H9 (cell line): Measurements from ENCODE around the gene IGDCC3. TPM values are rescaled to one million over a fixed set of nuclear protein-coding genes. Genes with fewer than 3 reads are reported as not detected.

ENCODE experiments used
- DNase-seq: peaks from one replicate; pipeline ENCODE4 v3.0.0-alpha.2; 2017
- H2AFZ ChIP-seq: one replicate; pipeline ENCODE4 v1.6.1; 2013; ENCODE audit warnings: mild to moderate bottlenecking, low read length, control low read depth, moderate library complexity
- H2AK5ac ChIP-seq: 2 replicates; pipeline ENCODE4 v1.6.1; 2013; ENCODE audit warnings: low read length, control low read depth, mixed read lengths; ENCODE audit not compliant: insufficient read length
- H2BK120ac ChIP-seq: one replicate; pipeline ENCODE4 v1.6.1; 2013; ENCODE audit warnings: low read depth, mild to moderate bottlenecking, low read length, control low read depth, inconsistent platforms; ENCODE audit not compliant: poor library complexity, severe bottlenecking
- H2BK12ac ChIP-seq: 2 replicates; pipeline ENCODE4 v1.6.1; 2013; ENCODE audit warnings: low read length, control low read depth, mixed read lengths, low read depth; ENCODE audit not compliant: insufficient read length
- H2BK15ac ChIP-seq: 2 replicates; pipeline ENCODE4 v1.6.1; 2013; ENCODE audit warnings: low read depth, low read length, control low read depth
- H2BK20ac ChIP-seq: one replicate; pipeline ENCODE4 v1.6.1; 2013; ENCODE audit warnings: low read depth, mild to moderate bottlenecking, low read length, control low read depth, inconsistent platforms; ENCODE audit not compliant: poor library complexity, severe bottlenecking
- H2BK5ac ChIP-seq: 2 replicates; pipeline ENCODE4 v1.6.1; 2013; ENCODE audit warnings: low read length, control low read depth, mixed read lengths; ENCODE audit not compliant: insufficient read length
- H3K14ac ChIP-seq: 2 replicates; pipeline ENCODE4 v1.6.1; 2013; ENCODE audit warnings: low read length, control low read depth; ENCODE audit not compliant: insufficient read depth
- H3K18ac ChIP-seq: 2 replicates; pipeline ENCODE4 v1.6.1; 2013; ENCODE audit warnings: low read depth, mild to moderate bottlenecking, mixed read lengths, low read length, control low read depth; ENCODE audit not compliant: insufficient read length
- H3K23ac ChIP-seq: 2 replicates; pipeline ENCODE4 v1.6.1; 2013; ENCODE audit warnings: low read length, control low read depth, mixed read lengths, low read depth; ENCODE audit not compliant: insufficient read length
- H3K23me2 ChIP-seq: 2 replicates; pipeline ENCODE4 v1.6.1; 2013; ENCODE audit warnings: low read depth, mild to moderate bottlenecking, mixed read lengths, low read length, control low read depth; ENCODE audit not compliant: insufficient read length, poor library complexity, severe bottlenecking
- H3K27ac ChIP-seq: 2 replicates; pipeline ENCODE4 v1.5.1; 2013; ENCODE audit warnings: low read length, control low read depth, mixed read lengths, low read depth; ENCODE audit not compliant: insufficient read length
- H3K27me3 ChIP-seq: 2 replicates; pipeline ENCODE4 v1.6.1; 2013; ENCODE audit warnings: low read length, control low read depth, inconsistent platforms; ENCODE audit not compliant: insufficient read depth
- H3K4ac ChIP-seq: 2 replicates; pipeline ENCODE4 v1.6.1; 2013; ENCODE audit warnings: low read depth, mild to moderate bottlenecking, control low read depth, inconsistent platforms, low read length, moderate library complexity
- H3K4me1 ChIP-seq: 2 replicates; pipeline ENCODE4 v1.6.1; 2013; ENCODE audit warnings: low read length, control low read depth, inconsistent platforms; ENCODE audit not compliant: insufficient read depth
- H3K4me2 ChIP-seq: 2 replicates; pipeline ENCODE4 v1.6.1; 2013; ENCODE audit warnings: low read length, control low read depth, mixed read lengths; ENCODE audit not compliant: insufficient read length, insufficient read depth
- H3K56ac ChIP-seq: 2 replicates; pipeline ENCODE4 v1.6.1; 2013; ENCODE audit warnings: low read depth, mild to moderate bottlenecking, mixed read lengths, low read length, control low read depth; ENCODE audit not compliant: insufficient read length
- H3K79me1 ChIP-seq: 2 replicates; pipeline ENCODE4 v1.6.1; 2013; ENCODE audit warnings: low read depth, mild to moderate bottlenecking, moderate library complexity, low read length, control low read depth, inconsistent platforms; ENCODE audit not compliant: insufficient read depth, poor library complexity, severe bottlenecking
- H3K79me2 ChIP-seq: 2 replicates; pipeline ENCODE4 v1.6.1; 2013; ENCODE audit warnings: low read length, control low read depth, inconsistent platforms; ENCODE audit not compliant: insufficient read depth
- H3K9ac ChIP-seq: 2 replicates; pipeline ENCODE4 v1.6.1; 2013; ENCODE audit warnings: low read length, control low read depth, mixed read lengths; ENCODE audit not compliant: insufficient read length; ENCODE audit errors: extremely low read depth
- H3K9me3 ChIP-seq: one replicate; pipeline ENCODE4 v1.6.1; 2013; ENCODE audit warnings: low read depth, low read length, inconsistent platforms; ENCODE audit not compliant: control insufficient read depth
- H3T11ph ChIP-seq: one replicate; pipeline ENCODE4 v1.6.1; 2013; ENCODE audit warnings: mild to moderate bottlenecking, low read length, control low read depth, inconsistent platforms
- H4K20me1 ChIP-seq: one replicate; pipeline ENCODE4 v1.6.1; 2013; ENCODE audit not compliant: control insufficient read depth, insufficient read length, insufficient read depth
- H4K5ac ChIP-seq: 2 replicates; pipeline ENCODE4 v1.6.1; 2013; ENCODE audit warnings: low read depth, mild to moderate bottlenecking, mixed read lengths, low read length, control low read depth; ENCODE audit not compliant: insufficient read length
- H4K8ac ChIP-seq: replicated peaks from 2 replicates; pipeline ENCODE4 v1.6.1; 2013; ENCODE audit warnings: low read length, control low read depth, mixed read lengths, low read depth; ENCODE audit not compliant: insufficient read length
- H4K91ac ChIP-seq: 2 replicates; pipeline ENCODE4 v1.6.1; 2013; ENCODE audit warnings: low read depth, mild to moderate bottlenecking, moderate library complexity, mixed read lengths, low read length, control low read depth; ENCODE audit not compliant: insufficient read length
- H3K27ac Mint-ChIP-seq, 3 experiments: 2 replicates in 2 of 3; 3 replicates in 1 of 3; pipeline ENCODE4 v1.8.0; 2020 to 2021; ENCODE audit warnings: mixed read lengths in 3 of 3, mild to moderate bottlenecking in 1 of 3, moderate library complexity in 1 of 3
- H3K27me3 Mint-ChIP-seq: 2 replicates; pipeline ENCODE4 v1.8.0; 2021; ENCODE audit warnings: low read depth, mild to moderate bottlenecking, moderate library complexity, mixed read lengths
- H3K36me3 Mint-ChIP-seq, 3 experiments: 2 replicates in 2 of 3; 3 replicates in 1 of 3; pipeline ENCODE4 v1.8.0; 2020 to 2021; ENCODE audit warnings: low read depth in 3 of 3, mixed read lengths in 3 of 3; ENCODE audit not compliant: insufficient read depth in 1 of 3
- H3K4me1 Mint-ChIP-seq, 2 experiments: 2 replicates each; pipeline ENCODE4 v1.8.0; 2020; ENCODE audit warnings: mixed read lengths in 2 of 2
- H3K4me3 Mint-ChIP-seq, 2 experiments: 2 replicates in 1 of 2; 3 replicates in 1 of 2; pipeline ENCODE4 v1.8.0; 2020 to 2021; ENCODE audit warnings: mild to moderate bottlenecking in 2 of 2, mixed read lengths in 2 of 2, moderate library complexity in 1 of 2
- H3K9me3 Mint-ChIP-seq, 2 experiments: 2 replicates in 1 of 2; 3 replicates in 1 of 2; pipeline ENCODE4 v1.8.0; 2020; ENCODE audit warnings: mild to moderate bottlenecking in 2 of 2, mixed read lengths in 2 of 2, moderate library complexity in 1 of 2
- WGBS: extraction: QIAGEN DNeasy Blood & Tissue Kit; methylation state at CpG from one replicate; pipeline ENCODE4 v1.1.7; 2013; ENCODE audit warnings: missing lambda C conversion rate, low lambda C conversion rate, mixed read lengths; ENCODE audit not compliant: insufficient read length; ENCODE audit errors: extremely low coverage; 5-methylcytosine and 5-hydroxymethylcytosine counted together
- total RNA-seq: library from RNA; stranded (reverse); gene quantifications from 2 replicates; pipeline ENCODE4 v1.2.1, GENCODE V29; 2021
- TF ChIP-seq, protein P1 (sequence below): fragments of 200-600 bp; sonication (generic); conservative IDR thresholded peaks from 3 replicates; pipeline ENCODE4 v1.8.0; 2021; ENCODE audit warnings: antibody characterized with exemption, mild to moderate bottlenecking

The IGDCC3 gene
- total RNA-seq, 1 experiment from 2014 or later, result 18.9 TPM

GRCh38 chr15:65418596-65418995, 40.8 kb upstream of the IGDCC3 start:
- DNase-seq, result no peak
- H3K27me3 Mint-ChIP-seq, result 0 out of 2 replicates have a peak, but pooled peaks cover 2% of the 10 kb centered on the region
- Histone ChIP-seq H3K14ac (no peak overlapping the region), H2AK5ac (no peak overlapping the region), H3K4ac (no peak overlapping the region), H3K23ac (no peak overlapping the region), H2BK5ac (no peak overlapping the region), H2BK120ac (no peak overlapping the region), H4K8ac (no peak overlapping the region), H3K27ac (no peak overlapping the region), H3K18ac (no peak overlapping the region), H4K5ac (no peak overlapping the region), H2BK20ac (no peak overlapping the region), H4K91ac (no peak overlapping the region), H3T11ph (no peak overlapping the region), H3K79me2 (no peaks in the 10 kb centered on the region; the same call in 1 of the 2 replicates), H3K4me1 (peaks cover 29% of the 10 kb centered on the region; the same call in 1 of the 2 replicates), H2BK15ac (no peak overlapping the region), H4K20me1 (no peaks in the 10 kb centered on the region), H3K4me2 (no peak overlapping the region), H3K79me1 (no peaks in the 10 kb centered on the region), H3K23me2 (peaks cover 19% of the 10 kb centered on the region), H3K27me3 (peaks cover 2% of the 10 kb centered on the region; the same call in 1 of the 2 replicates), H3K9me3 (no peaks in the 10 kb centered on the region), H2BK12ac (no peak overlapping the region), H2AFZ (no peak overlapping the region), H3K9ac (no peak overlapping the region), H3K56ac (no peak overlapping the region)
- peaks cover 0 to 2% of the 10 kb centered on the region in 2 experiments; a peak in 1 of 5 replicates for H3K9me3 Mint-ChIP-seq
- peaks cover 75 to 83% of the 10 kb centered on the region in 2 experiments for H3K4me1 Mint-ChIP-seq
- no CpG with 5 or more reads among the region's 2 CpGs for WGBS
- H3K4me3 Mint-ChIP-seq, result no peak overlapping the region
- H3K27ac Mint-ChIP-seq, result peak overlapping the region in 1 of 3 experiments; percentile 61; a peak in 1 of 7 replicates
- H3K36me3 Mint-ChIP-seq, result peaks cover 3 to 17% (median 4%) of the 10 kb centered on the region in 3 experiments
- TF ChIP-seq, protein P1, sequence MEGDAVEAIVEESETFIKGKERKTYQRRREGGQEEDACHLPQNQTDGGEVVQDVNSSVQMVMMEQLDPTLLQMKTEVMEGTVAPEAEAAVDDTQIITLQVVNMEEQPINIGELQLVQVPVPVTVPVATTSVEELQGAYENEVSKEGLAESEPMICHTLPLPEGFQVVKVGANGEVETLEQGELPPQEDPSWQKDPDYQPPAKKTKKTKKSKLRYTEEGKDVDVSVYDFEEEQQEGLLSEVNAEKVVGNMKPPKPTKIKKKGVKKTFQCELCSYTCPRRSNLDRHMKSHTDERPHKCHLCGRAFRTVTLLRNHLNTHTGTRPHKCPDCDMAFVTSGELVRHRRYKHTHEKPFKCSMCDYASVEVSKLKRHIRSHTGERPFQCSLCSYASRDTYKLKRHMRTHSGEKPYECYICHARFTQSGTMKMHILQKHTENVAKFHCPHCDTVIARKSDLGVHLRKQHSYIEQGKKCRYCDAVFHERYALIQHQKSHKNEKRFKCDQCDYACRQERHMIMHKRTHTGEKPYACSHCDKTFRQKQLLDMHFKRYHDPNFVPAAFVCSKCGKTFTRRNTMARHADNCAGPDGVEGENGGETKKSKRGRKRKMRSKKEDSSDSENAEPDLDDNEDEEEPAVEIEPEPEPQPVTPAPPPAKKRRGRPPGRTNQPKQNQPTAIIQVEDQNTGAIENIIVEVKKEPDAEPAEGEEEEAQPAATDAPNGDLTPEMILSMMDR, result no peak
